ENCODE measurements around the gene ANKRD34C.

GRCh38 chr15:79314186-79314585 is 31.7 kb downstream of the ANKRD34C start:
- TF ChIP-seq CTCF (IDR thresholded peaks at IDR 0.05; ENCODE audit: borderline replicate concordance, extremely low read depth, low read length, poor library complexity, severe bottlenecking): no peak
- no peak for TF ChIP-seq EZH2 (IDR thresholded peaks at IDR 0.05; ENCODE audit: borderline replicate concordance, low read depth, low read length, severe bottlenecking)
